Activated CD4-positive, CD25-positive, alpha-beta regulatory T cell (primary cell): ENCODE measurements around the gene CREB5.

Experiments
- DNase-seq, 4 experiments: peaks; one replicate each; lab custom pipeline; 2025; lab: John Stamatoyannopoulos, UW

The CREB5 gene

GRCh38 chr7:28407651-28408050, 4.7 kb upstream of the CREB5 start:
- DNase-seq, result no peak

DNA sequence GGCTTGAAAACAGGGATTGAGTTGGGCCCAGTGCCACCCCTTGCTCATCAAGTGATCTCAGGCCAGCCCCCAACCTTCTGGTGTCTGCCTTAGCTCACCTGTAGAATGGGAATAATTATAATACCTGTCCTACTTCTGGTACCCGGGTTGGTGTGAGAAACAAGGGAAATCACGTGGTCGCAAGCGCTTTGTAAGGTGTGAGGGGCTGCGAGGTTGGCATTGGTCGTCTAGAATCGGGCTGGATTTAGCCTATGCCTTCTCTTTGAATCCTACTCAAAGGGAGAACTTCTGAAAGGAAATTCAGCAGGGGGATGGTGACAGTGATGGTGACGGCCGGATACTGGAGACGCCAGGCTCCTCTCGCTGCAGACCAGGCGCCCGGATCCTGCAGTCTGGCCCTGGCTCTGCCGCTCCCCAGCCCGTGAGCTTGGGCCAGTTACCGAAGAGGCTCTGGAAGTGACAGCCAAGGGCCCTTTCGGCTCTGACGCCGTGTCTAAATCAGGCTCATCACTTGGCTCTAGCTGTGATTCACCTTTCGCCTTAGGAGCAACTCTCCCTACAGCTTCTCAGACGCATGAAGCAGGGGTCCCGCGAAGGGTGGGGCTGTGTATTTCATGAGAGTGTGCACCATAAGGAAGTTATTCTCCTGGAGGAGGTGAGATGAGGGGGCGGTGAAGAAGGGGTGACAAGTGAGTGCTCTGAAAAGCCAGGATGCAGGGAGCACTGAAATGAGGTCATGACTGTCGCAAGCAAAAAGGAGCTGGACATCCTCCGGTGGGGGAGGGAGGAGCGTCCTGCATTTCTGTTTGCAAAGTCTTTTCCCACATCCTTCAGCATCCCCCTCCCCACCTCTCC, 4.0 kb upstream of the CREB5 start:
- no peak for DNase-seq

- peak in 3 of 4 experiments; percentile 17 to 24 (median 21) for DNase-seq
Measured at GRCh38 chr7:28408960-28409715, 3.2 kb upstream of the CREB5 start.

DNA sequence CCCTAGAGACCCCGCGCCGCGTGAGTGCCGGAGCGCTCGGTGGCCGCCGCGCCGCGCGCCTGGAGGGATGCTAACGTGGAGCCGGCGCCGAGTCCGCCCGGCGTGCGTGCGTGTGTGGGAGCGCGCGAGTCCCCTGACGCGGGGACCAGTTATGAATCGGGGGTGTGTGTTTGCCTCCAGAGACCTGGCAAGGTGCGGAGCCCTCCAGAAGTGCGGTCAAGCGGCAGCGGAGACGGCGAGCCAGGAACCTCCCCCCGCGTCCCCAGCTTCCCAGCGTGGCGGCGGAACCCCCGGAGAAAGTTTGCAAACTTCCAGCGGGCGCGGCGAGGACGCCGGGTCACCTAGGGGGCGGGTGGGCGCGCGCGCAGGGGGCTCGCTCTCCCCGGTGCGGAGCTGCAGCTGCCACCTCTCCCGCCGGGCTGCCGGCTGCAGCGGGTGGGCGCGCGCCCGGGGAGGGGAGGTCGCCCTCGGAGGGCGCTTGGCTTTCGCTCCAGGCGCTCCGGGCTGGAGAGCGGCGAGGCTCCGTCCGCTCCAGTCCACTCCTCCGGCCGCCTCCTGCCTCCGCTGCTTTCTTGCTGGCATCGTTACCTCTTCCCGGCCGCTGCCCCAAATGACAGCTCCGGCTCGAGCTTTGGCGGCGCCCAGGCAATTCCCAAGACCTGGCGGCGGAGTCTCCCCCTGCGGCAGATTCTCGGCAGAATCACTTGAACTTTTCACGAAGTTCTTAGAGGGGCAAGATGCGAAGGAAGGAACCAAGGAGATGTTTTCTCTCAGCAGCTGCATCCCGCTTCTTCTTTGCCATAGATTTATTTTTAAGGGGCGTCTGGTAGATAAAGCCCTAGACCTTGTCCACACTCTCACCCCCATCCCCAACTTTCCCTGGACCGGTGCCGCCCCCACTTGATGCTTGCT, 2.3 kb upstream of the CREB5 start:
- peak in 1 of 4 experiments; percentile 2 for DNase-seq

GRCh38 chr7:28410628-28411531, 1.4 kb upstream of the CREB5 start:
- no peak for DNase-seq

DNA sequence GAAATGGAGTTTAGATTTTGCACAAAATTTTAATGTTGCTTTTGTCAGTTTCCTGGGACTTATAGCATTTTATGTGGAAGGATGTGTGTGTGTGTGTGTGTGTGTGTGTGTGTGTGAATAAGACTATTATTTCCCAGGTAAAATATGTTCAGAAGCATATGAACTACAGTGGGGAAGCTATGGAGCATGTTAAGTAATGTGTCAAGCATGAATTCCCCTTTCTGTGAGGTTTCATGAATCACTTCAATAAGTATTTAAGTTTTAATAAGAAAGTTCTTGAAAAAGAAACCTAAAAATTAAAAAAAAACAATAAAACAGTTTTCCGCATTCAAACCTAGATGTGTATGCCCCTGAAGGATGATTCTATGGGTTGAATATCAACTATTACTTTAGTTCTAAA, 693 bp downstream of the CREB5 start:
- DNase-seq, result no peak

DNA sequence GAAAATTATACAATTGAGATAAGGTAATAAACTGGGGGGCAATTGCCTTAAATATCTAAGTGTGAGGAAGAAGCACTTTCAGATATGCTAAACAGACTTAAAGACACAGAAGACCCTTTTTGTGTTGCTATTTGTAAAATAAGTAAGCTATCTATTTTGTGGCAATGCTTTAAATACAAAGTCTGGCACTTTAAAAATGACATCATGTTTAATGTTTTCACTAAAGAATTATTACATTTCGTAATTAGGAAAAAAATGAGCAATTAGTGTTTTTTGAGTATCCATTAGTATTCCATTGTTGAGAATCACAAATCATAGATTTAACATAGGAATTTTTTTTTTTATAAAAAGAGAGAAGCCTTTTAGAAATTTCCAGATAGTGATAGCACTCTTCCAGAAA, 2.1 kb downstream of the CREB5 start:
- DNase-seq, result no peak

DNA sequence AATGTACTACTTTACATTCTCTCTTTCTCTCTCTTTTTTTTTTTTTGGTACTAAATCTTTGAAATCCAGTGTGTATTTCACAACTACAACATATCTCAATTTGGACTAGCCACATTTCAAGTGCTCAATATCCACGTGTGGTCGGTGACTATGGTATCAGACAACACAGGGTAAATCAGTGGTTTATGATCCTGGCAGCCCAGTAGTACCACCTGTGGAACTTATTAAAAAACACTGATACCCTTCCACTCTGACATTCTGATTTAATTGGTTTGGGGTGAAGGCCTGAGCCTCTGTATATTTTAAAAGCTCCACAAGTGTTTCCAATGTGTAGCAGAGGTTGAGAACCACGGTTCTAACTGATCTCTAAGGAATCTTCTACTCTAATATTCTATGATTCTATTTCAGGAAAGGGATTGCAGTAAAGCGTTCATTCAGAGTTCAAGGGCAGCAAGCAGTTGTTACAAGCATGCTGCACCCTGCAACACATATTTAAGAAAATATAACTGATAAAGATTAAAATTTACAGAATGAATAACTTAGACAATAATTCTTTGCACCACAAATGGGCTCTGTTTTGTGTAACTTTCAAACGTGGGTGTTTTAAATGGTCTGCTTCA, 5.1 kb downstream of the CREB5 start:
- DNase-seq, result no peak

GRCh38 chr7:28418311-28418710, 6.0 kb downstream of the CREB5 start:
- no peak for DNase-seq

DNA sequence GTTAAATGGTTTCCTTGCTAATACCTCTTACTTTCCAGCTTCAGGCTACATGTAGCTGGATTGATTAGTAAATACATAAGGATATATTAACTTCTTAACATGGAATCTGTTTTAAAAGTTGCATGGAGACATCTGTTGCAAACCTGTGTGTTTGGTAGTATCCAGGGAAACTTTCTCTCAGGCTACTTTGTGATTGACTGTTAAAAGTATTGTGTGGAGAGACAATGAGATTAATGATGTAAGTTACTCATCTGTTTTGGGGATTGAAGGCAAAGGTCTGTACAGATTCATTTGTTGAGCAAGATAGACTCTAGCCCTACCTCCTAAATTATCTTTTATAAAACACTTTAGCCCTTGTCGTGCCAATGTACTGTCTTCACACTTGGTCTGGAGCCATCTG, 6.6 kb downstream of the CREB5 start:
- no peak for DNase-seq

- DNase-seq, result no peak
Measured at GRCh38 chr7:28419716-28420115, 7.4 kb downstream of the CREB5 start.

GRCh38 chr7:28423112-28423511, 10.8 kb downstream of the CREB5 start:
- no peak for DNase-seq

GRCh38 chr7:28423918-28424514, 11.7 kb downstream of the CREB5 start:
- no peak for DNase-seq

- DNase-seq, result no peak
Measured at GRCh38 chr7:28425496-28425895, 13.2 kb downstream of the CREB5 start.

GRCh38 chr7:28427236-28427635, 14.9 kb downstream of the CREB5 start:
- DNase-seq, result no peak

DNA sequence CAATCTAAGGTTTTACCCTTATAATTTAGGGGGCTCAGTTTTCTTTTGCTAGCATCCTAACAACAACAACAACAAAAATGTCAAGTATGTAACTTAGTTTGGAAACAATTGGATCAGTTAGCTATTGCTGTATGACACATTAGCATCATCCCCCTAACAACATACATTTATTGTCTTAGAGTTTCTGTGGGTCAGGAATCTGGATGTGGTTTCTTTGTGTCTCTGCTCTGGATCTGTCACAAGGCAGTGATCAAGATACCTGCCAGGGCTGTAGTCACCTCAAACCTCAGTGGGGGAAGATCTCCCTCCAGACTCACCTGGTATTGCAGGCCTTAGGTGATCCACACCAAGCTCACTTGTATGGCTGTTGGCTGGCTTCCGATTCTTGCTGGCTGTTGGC, 18.3 kb downstream of the CREB5 start:
- DNase-seq, result no peak

- no peak for DNase-seq
Measured at GRCh38 chr7:28432105-28432504, 19.8 kb downstream of the CREB5 start.

DNA sequence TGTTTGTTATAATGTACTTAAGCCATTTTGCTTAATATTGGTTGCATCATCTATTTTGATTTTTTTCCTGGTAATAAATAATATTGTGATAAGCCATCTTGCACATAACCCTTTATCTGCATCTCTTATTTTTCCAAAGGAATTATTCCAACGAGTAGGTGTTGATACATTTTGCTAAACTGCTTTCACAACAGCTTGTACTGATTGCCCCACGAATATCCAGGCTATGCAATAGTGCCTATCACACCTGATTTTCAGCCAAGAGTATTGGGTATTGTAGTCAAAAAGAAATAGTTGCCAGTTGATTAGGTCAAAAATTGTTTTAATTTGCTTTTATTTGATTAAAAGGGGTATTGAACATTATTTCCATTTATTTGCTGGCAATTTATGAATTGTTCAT, 20.7 kb downstream of the CREB5 start:
- DNase-seq, result no peak

GRCh38 chr7:28433699-28434219, 21.4 kb downstream of the CREB5 start:
- no peak for DNase-seq

GRCh38 chr7:28434510-28434909, 22.2 kb downstream of the CREB5 start:
- no peak for DNase-seq
